HepG2 (cell line): ENCODE results near the gene FAM222B. TPM values are rescaled to one million over a fixed set of nuclear protein-coding genes. Genes with fewer than 3 reads are reported as not detected.

Source experiments
- CBFB ChIP-seq: sonication (generic); formaldehyde crosslinking; IDR thresholded peaks from 2 replicates; pipeline ENCODE4 v1.4.0; 2020; ENCODE audit warnings: missing genetic modification reagents
- HNF4G ChIP-seq, 2 experiments: sonication (generic) in 1 of 2; formaldehyde crosslinking in 1 of 2; IDR thresholded peaks; 2 replicates each; pipeline versions ENCODE4 v1.4.0 to v1.6.1; 2011 to 2020; ENCODE audit warnings: borderline replicate concordance in 2 of 2, low read depth in 2 of 2, mild to moderate bottlenecking in 2 of 2, low read length in 1 of 2, missing genetic modification reagents in 1 of 2, moderate library complexity in 1 of 2
- KDM5B ChIP-seq: sonication (generic); formaldehyde crosslinking; IDR thresholded peaks from 2 replicates; pipeline ENCODE4 v1.4.0; 2020; ENCODE audit warnings: missing genetic modification reagents, mild to moderate bottlenecking, borderline replicate concordance
- KDM6A ChIP-seq: IDR thresholded peaks from 2 replicates; pipeline ENCODE4 v1.6.1; 2016; ENCODE audit warnings: low read depth
- MYC ChIP-seq: sonication (generic); formaldehyde crosslinking; IDR thresholded peaks from 2 replicates; pipeline ENCODE4 v1.9.0; 2021; ENCODE audit warnings: missing genetic modification reagents, borderline replicate concordance
- NFKB2 ChIP-seq: sonication (generic); formaldehyde crosslinking; IDR thresholded peaks from 2 replicates; pipeline ENCODE4 v1.4.0; 2020; ENCODE audit warnings: missing genetic modification reagents, borderline replicate concordance
- NONO ChIP-seq, 2 experiments: fragments of 450-650 bp in 1 of 2; sonication (generic) in 1 of 2; formaldehyde crosslinking in 1 of 2; IDR thresholded peaks in 1 of 2; conservative IDR thresholded peaks in 1 of 2; 2 replicates each; pipeline versions ENCODE4 v1.6.1 to v1.8.0; 2017 to 2022; ENCODE audit warnings: mild to moderate bottlenecking in 1 of 2, missing genetic modification reagents in 1 of 2, moderate library complexity in 1 of 2
- PRDM10 ChIP-seq: sonication (generic); formaldehyde crosslinking; IDR thresholded peaks from 2 replicates; pipeline ENCODE4 v1.4.0; 2020; ENCODE audit warnings: low read depth, missing genetic modification reagents
- PRDM15 ChIP-seq: sonication (generic); formaldehyde crosslinking; IDR thresholded peaks from 2 replicates; pipeline ENCODE4 v1.4.0; 2020; ENCODE audit warnings: missing genetic modification reagents
- RCOR2 ChIP-seq: IDR thresholded peaks from 2 replicates; pipeline ENCODE4 v1.6.1; 2016; ENCODE audit warnings: missing biosample characterization, missing genetic modification reagents
- SIN3A ChIP-seq: IDR thresholded peaks from 2 replicates; pipeline ENCODE4 v1.6.1; 2011; ENCODE audit warnings: low read depth, mild to moderate bottlenecking, control low read depth, low read length, borderline replicate concordance
- SOX13 ChIP-seq, 3 experiments: fragments of 450-650 bp in 1 of 3; sonication (generic) in 1 of 3; formaldehyde crosslinking in 1 of 3; IDR thresholded peaks in 2 of 3; conservative IDR thresholded peaks in 1 of 3; 2 replicates each; pipeline versions ENCODE4 v1.5.0 to v1.6.1; 2016 to 2020; ENCODE audit warnings: antibody characterized with exemption in 1 of 3, mild to moderate bottlenecking in 1 of 3, missing compliant biosample characterization in 1 of 3, missing genetic modification reagents in 1 of 3, moderate library complexity in 1 of 3
- TOPORS ChIP-seq: sonication (generic); formaldehyde crosslinking; IDR thresholded peaks from 2 replicates; pipeline ENCODE4 v1.8.0; 2023; ENCODE audit warnings: mild to moderate bottlenecking, missing genetic modification reagents
- ZNF576 ChIP-seq: sonication (generic); formaldehyde crosslinking; IDR thresholded peaks from 2 replicates; pipeline ENCODE4 v1.4.0; 2020; ENCODE audit warnings: mild to moderate bottlenecking, missing genetic modification reagents
- ZNF639 ChIP-seq: conservative IDR thresholded peaks from 2 replicates; pipeline ENCODE4 v1.6.1; 2018; ENCODE audit warnings: missing genetic modification reagents
- ZNF749 ChIP-seq: sonication (generic); formaldehyde crosslinking; IDR thresholded peaks from 2 replicates; pipeline ENCODE4 v1.8.0; 2022; ENCODE audit warnings: mild to moderate bottlenecking, missing genetic modification reagents, moderate library complexity, borderline replicate concordance
- polyA plus RNA-seq, 8 experiments: library from polyadenylated mRNA; depleted of rRNA in 3 of 8; stranded (reverse) in 7 of 8; unstranded in 1 of 8; fragments of >200 nt; fragmentation: Illumina TruSeq in 4 of 8; extraction: Trizol in 4 of 8; gene quantifications; 2 replicates each; pipeline versions ENCODE4 v1.2.1 to v1.2.3, GENCODE V29; 2011 to 2016; ENCODE audit warnings: low read depth in 4 of 8, missing spikeins in 1 of 8, mixed read lengths in 1 of 8; ENCODE audit not compliant: insufficient read depth in 1 of 8
- total RNA-seq, 5 experiments: library from RNA; depleted of rRNA; stranded (reverse); fragments of >200 nt; fragmentation: Illumina TruSeq; extraction: Trizol; gene quantifications; 2 replicates each; pipeline ENCODE4 v1.2.3, GENCODE V29; 2016; ENCODE audit warnings: low read depth in 1 of 5

The FAM222B gene
- total and polyA plus RNA-seq, 2 of the 13 experiments (the other 11 are each of a cell fraction or from before 2014, with no cell fraction given), result 3.5 to 7.3 TPM

GRCh38 chr17:28710861-28711722, 131.5 kb downstream of the FAM222B start (continued):
- peak; percentile 40; the same call in 1 of the 2 replicates for TF ChIP-seq PRDM10 (CRISPR knock-in tag)
- no peak; the same call in none of the 2 replicates for TF ChIP-seq KDM5B (CRISPR knock-in tag)
- TF ChIP-seq ZNF639, result peak; percentile 47; the same call in 1 of the 2 replicates
- TF ChIP-seq NONO (IDR thresholded peaks at IDR 0.05), result no peak
- TF ChIP-seq NONO (CRISPR knock-in tag; conservative IDR thresholded peaks at IDR 0.05), result peak; percentile 32
- peak; percentile 49; the same call in 1 of the 2 replicates for TF ChIP-seq SIN3A
- TF ChIP-seq TOPORS (CRISPR knock-in tag), result no peak
- TF ChIP-seq MYC (CRISPR knock-in tag), result peak; percentile 80
- no peak for TF ChIP-seq KDM6A
- no peak for TF ChIP-seq ZNF576 (CRISPR knock-in tag)
- no peak for TF ChIP-seq SOX13 (IDR thresholded peaks at IDR 0.05)
- TF ChIP-seq SOX13 (CRISPR knock-in tag; conservative IDR thresholded peaks at IDR 0.05 in 1 of 2, IDR thresholded peaks at IDR 0.05 in 1 of 2), result peak in 1 of 2 experiments; percentile 30; a peak in 1 of 4 replicates
- TF ChIP-seq CBFB, result peak; percentile 23; the same call in 1 of the 2 replicates
- peak; percentile 94 for TF ChIP-seq PRDM15 (CRISPR knock-in tag)
- peak; percentile 12; the same call in 1 of the 2 replicates for TF ChIP-seq HNF4G (IDR thresholded peaks at IDR 0.05; ENCODE audit: borderline replicate concordance, low read depth, low read length)
- no peak for TF ChIP-seq HNF4G (CRISPR knock-in tag; IDR thresholded peaks at IDR 0.05; ENCODE audit: borderline replicate concordance, low read depth)
- TF ChIP-seq NFKB2, result peak; percentile 82; the same call in 1 of the 2 replicates
- TF ChIP-seq ZNF749 (CRISPR knock-in tag), result 0 out of 2 replicates have a peak, but pooled peaks have one; percentile 41
- TF ChIP-seq RCOR2, result no peak
